ENCODE results near the gene MGMT.

DNA sequence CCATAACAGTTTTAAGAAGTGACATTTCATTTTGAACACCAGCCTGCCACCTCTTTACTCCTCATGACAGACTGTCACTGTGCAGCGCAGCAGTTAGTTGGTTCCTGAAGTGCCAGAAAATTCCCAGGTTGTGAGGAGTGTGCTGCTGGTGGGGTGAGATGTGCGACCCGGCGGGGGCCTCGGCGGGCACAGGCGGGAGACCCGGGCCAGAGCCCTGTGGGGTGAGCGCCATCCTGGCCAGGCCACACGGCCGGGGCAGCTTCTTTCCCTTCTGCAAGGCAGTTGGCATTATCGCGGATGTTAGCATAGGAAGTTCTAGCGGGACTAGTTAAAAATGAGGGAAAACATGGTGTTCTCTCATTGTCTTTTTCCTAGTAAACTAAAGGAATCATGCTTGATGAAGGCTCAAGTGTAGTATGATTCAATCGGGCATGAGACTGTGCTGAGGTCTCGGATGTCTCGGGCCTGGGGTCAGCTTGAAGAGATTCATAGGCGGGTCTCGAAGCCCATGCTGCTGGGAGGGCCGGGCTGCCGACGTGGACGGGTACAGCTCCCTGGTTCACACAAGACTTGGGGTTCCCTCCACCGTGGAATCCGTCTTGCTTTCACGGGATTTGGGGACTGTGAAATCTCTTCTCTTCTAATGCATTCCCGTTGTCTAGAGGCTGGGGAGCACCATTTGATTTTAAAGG is 56.1 kb downstream of the MGMT start:
- TF ChIP-seq, protein P1, sequence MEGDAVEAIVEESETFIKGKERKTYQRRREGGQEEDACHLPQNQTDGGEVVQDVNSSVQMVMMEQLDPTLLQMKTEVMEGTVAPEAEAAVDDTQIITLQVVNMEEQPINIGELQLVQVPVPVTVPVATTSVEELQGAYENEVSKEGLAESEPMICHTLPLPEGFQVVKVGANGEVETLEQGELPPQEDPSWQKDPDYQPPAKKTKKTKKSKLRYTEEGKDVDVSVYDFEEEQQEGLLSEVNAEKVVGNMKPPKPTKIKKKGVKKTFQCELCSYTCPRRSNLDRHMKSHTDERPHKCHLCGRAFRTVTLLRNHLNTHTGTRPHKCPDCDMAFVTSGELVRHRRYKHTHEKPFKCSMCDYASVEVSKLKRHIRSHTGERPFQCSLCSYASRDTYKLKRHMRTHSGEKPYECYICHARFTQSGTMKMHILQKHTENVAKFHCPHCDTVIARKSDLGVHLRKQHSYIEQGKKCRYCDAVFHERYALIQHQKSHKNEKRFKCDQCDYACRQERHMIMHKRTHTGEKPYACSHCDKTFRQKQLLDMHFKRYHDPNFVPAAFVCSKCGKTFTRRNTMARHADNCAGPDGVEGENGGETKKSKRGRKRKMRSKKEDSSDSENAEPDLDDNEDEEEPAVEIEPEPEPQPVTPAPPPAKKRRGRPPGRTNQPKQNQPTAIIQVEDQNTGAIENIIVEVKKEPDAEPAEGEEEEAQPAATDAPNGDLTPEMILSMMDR (conservative IDR thresholded peaks at IDR 0.05 in 1 of 2, IDR thresholded peaks at IDR 0.05 in 1 of 2; ENCODE audit: extremely low read depth in 1 of 2, insufficient read depth in 1 of 2, low read depth in 1 of 2, low read length in 2 of 2): no peak
- TF ChIP-seq EZH2 (IDR thresholded peaks at IDR 0.05; ENCODE audit: borderline replicate concordance, low read length): no peak
